HCT116 (cell line): ENCODE data around the gene HMGB2. TPM values are rescaled to one million over a fixed set of nuclear protein-coding genes. Genes with fewer than 3 reads are reported as not detected.

ENCODE experiments used
- ATAC-seq: fragments of 200-7000 bp; cut with Tn5 transposase; 2 replicates; pipeline ENCODE4 v1.9.1; 2020; ENCODE audit warnings: mild to moderate bottlenecking, moderate library complexity
- BruUV-seq: library from RNA; stranded (reverse); fragments of 400-500 nt; replicated peaks from 2 replicates; lab custom pipeline; 2021; lab: Mats Ljungman, UMichigan
- CTCF ChIA-PET: fragments of 300-600 bp; sonication (Branson Sonifier 250); formaldehyde crosslinking; loops from one replicate; lab custom pipeline; 2021; ENCODE audit warnings: antibody characterized with exemption; lab: Charles Lee
- POLR2A ChIA-PET: fragments of 300-600, 350-600 bp; sonication (Branson Sonifier 250); formaldehyde crosslinking; loops from one replicate; lab custom pipeline; 2021; ENCODE audit warnings: antibody characterized with exemption; lab: Charles Lee
- RAD21 ChIA-PET, 2 experiments: fragments of 300-600 bp; sonication (Branson Sonifier 250); formaldehyde crosslinking; loops; one replicate each; lab custom pipeline; 2023; ENCODE audit warnings: low total read pairs in 2 of 2; ENCODE audit not compliant: uncharacterized antibody in 2 of 2, unreplicated experiment in 2 of 2, low non-redundant PET in 1 of 2; lab: Charles Lee
- DNase-seq: peaks from one replicate; pipeline ENCODE4 v3.0.0-alpha.2; 2010; ENCODE audit warnings: low read depth, low spot score
- H2AFZ ChIP-seq: fragments of 200-600 bp; shearing (Covaris generic), sonication (generic); 2 replicates; pipeline ENCODE4 v1.6.1; 2017; ENCODE audit warnings: low read depth, mixed run types, mixed read lengths, antibody characterized with exemption, low read length; ENCODE audit not compliant: poor library complexity, severe bottlenecking
- H3K27ac ChIP-seq: 2 replicates; pipeline ENCODE4 v1.5.1; 2012; ENCODE audit warnings: low read depth, low read length
- H3K27me3 ChIP-seq: fragments of 200-600 bp; sonication (generic); 2 replicates; pipeline ENCODE4 v1.6.1; 2016; ENCODE audit warnings: mixed run types, low read length, mixed read lengths; ENCODE audit not compliant: insufficient read depth
- H3K36me3 ChIP-seq, 2 experiments: fragments of 200-500 bp in 1 of 2; fragments of 200-600 bp in 1 of 2; sonication (Bioruptor generic) in 1 of 2; sonication (generic) in 1 of 2; 2 replicates each; pipeline versions ENCODE4 v1.5.1 to v1.6.1; 2014 to 2016; ENCODE audit warnings: low read length in 2 of 2, inconsistent platforms in 1 of 2, mixed read lengths in 1 of 2, mixed run types in 1 of 2; ENCODE audit not compliant: insufficient read depth in 2 of 2, control insufficient read depth in 1 of 2
- H3K4me1 ChIP-seq, 2 experiments: fragments of 200-600 bp in 1 of 2; sonication (generic) in 1 of 2; 2 replicates each; pipeline versions ENCODE4 v1.5.1 to v1.6.1; 2012 to 2017; ENCODE audit warnings: low read length in 2 of 2, inconsistent platforms in 1 of 2, mild to moderate bottlenecking in 1 of 2, mixed read lengths in 1 of 2, mixed run types in 1 of 2, moderate library complexity in 1 of 2; ENCODE audit not compliant: insufficient read depth in 2 of 2, control insufficient read depth in 1 of 2
- H3K4me2 ChIP-seq: fragments of 200-600 bp; sonication (generic); 2 replicates; pipeline ENCODE4 v1.6.1; 2017; ENCODE audit warnings: mixed run types, low read length, mixed read lengths
- H3K4me3 ChIP-seq, 2 experiments: fragments of 200-600 bp in 1 of 2; sonication (generic) in 1 of 2; replicated peaks in 1 of 2; 2 replicates each; pipeline ENCODE4 v1.5.1; 2011 to 2016; ENCODE audit warnings: low read length in 2 of 2, control low read depth in 1 of 2, low read depth in 1 of 2, mild to moderate bottlenecking in 1 of 2, mixed read lengths in 1 of 2, mixed run types in 1 of 2
- H3K79me2 ChIP-seq: fragments of 200-600 bp; sonication (generic); 2 replicates; pipeline ENCODE4 v1.6.1; 2017; ENCODE audit warnings: mild to moderate bottlenecking, mixed run types, low read length, moderate library complexity, mixed read lengths; ENCODE audit not compliant: insufficient read depth
- H3K9ac ChIP-seq: fragments of 200-600 bp; sonication (generic); 2 replicates; pipeline ENCODE4 v1.6.1; 2016; ENCODE audit warnings: low read length, mixed read lengths
- H3K9me2 ChIP-seq: fragments of 200-600 bp; sonication (generic), shearing (Covaris generic); 2 replicates; pipeline ENCODE4 v1.6.1; 2017; ENCODE audit warnings: mixed run types, mild to moderate bottlenecking, moderate library complexity; ENCODE audit not compliant: insufficient read depth
- H3K9me3 ChIP-seq, 2 experiments: fragments of 200-500 bp in 1 of 2; fragments of 200-600 bp in 1 of 2; sonication (Bioruptor generic) in 1 of 2; sonication (generic) in 1 of 2; 2 replicates each; pipeline ENCODE4 v1.6.1; 2014 to 2017; ENCODE audit warnings: low read length in 2 of 2, mixed read lengths in 2 of 2, inconsistent platforms in 1 of 2, low read depth in 1 of 2, mild to moderate bottlenecking in 1 of 2, mixed run types in 1 of 2, moderate library complexity in 1 of 2; ENCODE audit not compliant: control insufficient read depth in 1 of 2, insufficient read depth in 1 of 2
- H4K20me1 ChIP-seq: fragments of 200-600 bp; sonication (generic), shearing (Covaris generic); 2 replicates; pipeline ENCODE4 v1.6.1; 2017; ENCODE audit warnings: mixed run types, mild to moderate bottlenecking, moderate library complexity; ENCODE audit not compliant: insufficient read depth
- FOSL1 ChIP-seq: IDR thresholded peaks from 2 replicates; pipeline ENCODE4 v1.6.1; 2012; ENCODE audit warnings: low read depth
- RAD21 ChIP-seq: IDR thresholded peaks from 2 replicates; pipeline ENCODE4 v1.6.1; 2012; ENCODE audit warnings: low read depth, mild to moderate bottlenecking
- ZFX ChIP-seq: fragments of 450-650 bp; IDR thresholded peaks from 2 replicates; pipeline ENCODE4 v1.6.1; 2017
- intact Hi-C: fragments of 100-400 bp; cut with micrococcal nuclease; formaldehyde crosslinking; loops from 2 replicates; pipeline ENCODE4 v1.10.0; 2022
- total RNA-seq: library from RNA; stranded (reverse); gene quantifications from one replicate; pipeline ENCODE4 v1.2.1, GENCODE V29; 2021; ENCODE audit not compliant: unreplicated experiment
- TF ChIP-seq, protein P1 (sequence below), 3 experiments: fragments of 200-600 bp in 1 of 3; sonication (generic) in 1 of 3; IDR thresholded peaks in 2 of 3; conservative IDR thresholded peaks in 1 of 3; 2 replicates each; pipeline ENCODE4 v1.5.1; 2012 to 2017; ENCODE audit warnings: low read depth in 2 of 3, low read length in 2 of 3, antibody characterized with exemption in 1 of 3, borderline replicate concordance in 1 of 3, control low read depth in 1 of 3, mild to moderate bottlenecking in 1 of 3, mixed read lengths in 1 of 3, mixed run types in 1 of 3, moderate library complexity in 1 of 3; ENCODE audit not compliant: insufficient read depth in 1 of 3

HMGB2 gene
- total RNA-seq, 1 experiment from 2014 or later: 388 TPM

DNA sequence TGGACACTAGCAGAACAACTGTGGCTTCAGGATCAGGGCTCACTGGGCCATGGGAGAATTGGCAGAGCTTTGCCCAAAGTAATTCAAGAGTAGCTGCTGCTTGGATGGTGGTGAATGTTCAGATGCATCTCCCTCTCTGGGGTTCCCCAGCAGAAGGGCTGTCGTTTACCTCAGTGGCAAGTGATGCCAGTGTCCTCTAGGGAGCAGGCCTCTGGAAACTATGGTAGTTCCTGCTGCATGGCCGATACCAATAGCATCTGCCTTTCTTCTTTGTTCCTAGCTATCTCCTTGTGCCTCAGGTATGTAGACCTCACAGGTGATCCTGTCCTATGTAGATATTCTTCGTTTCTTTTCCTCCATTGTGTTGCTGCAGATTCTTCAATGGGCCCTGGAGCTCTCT, 26.4 kb downstream of the HMGB2 start (continued):
- no peak for TF ChIP-seq FOSL1
- TF ChIP-seq, all 23 proteins: peak for 0

DNA sequence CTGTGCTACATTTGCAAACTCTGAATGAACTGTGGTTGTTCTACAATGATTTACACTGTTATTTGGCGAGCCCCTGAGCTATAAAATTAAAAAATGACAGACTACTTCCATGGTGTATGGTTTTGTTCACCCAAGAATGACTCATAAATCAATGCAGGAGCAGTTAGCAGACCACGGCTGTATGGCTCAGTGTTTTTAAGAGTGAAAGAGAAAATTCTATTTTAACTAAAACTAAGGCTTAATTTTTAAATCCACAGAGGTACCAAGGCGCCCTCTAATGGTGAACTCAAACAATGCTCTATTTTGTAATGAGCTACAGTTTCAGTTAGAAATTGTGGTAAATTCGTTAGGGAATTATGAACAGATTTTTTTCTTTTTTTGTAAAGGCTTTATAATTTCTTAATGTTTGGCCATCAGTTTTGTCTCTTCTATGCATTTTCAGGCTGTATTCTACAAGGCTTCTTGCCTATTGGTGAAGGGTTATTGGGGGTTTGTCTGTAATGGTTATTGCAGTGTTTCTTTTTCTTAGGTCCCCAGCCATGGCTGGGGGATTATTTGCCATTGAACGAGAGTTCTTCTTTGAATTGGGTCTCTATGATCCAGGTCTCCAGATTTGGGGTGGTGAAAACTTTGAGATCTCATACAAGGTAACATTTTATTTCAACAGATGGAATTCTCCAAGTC, 32.5 kb downstream of the HMGB2 start:
- H3K9me3 ChIP-seq: no peaks in the 10 kb centered on the region; a peak in 1 of 4 replicates
- no peak for TF ChIP-seq ZFX
- peak; percentile 68 for TF ChIP-seq RAD21
- TF ChIP-seq, protein P1, sequence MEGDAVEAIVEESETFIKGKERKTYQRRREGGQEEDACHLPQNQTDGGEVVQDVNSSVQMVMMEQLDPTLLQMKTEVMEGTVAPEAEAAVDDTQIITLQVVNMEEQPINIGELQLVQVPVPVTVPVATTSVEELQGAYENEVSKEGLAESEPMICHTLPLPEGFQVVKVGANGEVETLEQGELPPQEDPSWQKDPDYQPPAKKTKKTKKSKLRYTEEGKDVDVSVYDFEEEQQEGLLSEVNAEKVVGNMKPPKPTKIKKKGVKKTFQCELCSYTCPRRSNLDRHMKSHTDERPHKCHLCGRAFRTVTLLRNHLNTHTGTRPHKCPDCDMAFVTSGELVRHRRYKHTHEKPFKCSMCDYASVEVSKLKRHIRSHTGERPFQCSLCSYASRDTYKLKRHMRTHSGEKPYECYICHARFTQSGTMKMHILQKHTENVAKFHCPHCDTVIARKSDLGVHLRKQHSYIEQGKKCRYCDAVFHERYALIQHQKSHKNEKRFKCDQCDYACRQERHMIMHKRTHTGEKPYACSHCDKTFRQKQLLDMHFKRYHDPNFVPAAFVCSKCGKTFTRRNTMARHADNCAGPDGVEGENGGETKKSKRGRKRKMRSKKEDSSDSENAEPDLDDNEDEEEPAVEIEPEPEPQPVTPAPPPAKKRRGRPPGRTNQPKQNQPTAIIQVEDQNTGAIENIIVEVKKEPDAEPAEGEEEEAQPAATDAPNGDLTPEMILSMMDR (IDR thresholded peaks at IDR 0.05 in 2 of 3, conservative IDR thresholded peaks at IDR 0.05 in 1 of 3; ENCODE audit: borderline replicate concordance in 1 of 3, insufficient read depth in 1 of 3, low read depth in 2 of 3, low read length in 2 of 3): peak; percentile 56 to 89 (median 66); a peak in 5 of 6 replicates
- no peaks in the 10 kb centered on the region for H3K9me2 ChIP-seq
- BruUV-seq: no TSS peak
- no peak overlapping the region for H3K4me3 ChIP-seq
- no peak overlapping the region for H3K9ac ChIP-seq
- H4K20me1 ChIP-seq: no peaks in the 10 kb centered on the region
- H3K4me1 ChIP-seq: no peaks in the 10 kb centered on the region
- no peak overlapping the region for H3K27ac ChIP-seq
- H3K36me3 ChIP-seq: no peaks in the 10 kb centered on the region
- DNase-seq (peak; percentile 3), ATAC-seq (no peak)
- no peak overlapping the region for H2AFZ ChIP-seq
- H3K27me3 ChIP-seq: no peaks in the 10 kb centered on the region
- POLR2A ChIA-PET: no interaction called here
- H3K79me2 ChIP-seq: no peaks in the 10 kb centered on the region
- intact Hi-C loops: loop anchor here (2.0 to 5.0 kb wide), 2 partner anchors 289 to 409 kb away; no protein-coding TSS in a partner anchor
- CTCF ChIA-PET: interaction anchor here (0.6 to 2.6 kb wide), 32 partner anchors 8 to 1268 kb away, joined by 3 to 71 read pairs (median 4); partner anchors contain the start of gene SAP30
- RAD21 ChIA-PET: interaction anchor here (0.8 to 2.1 kb wide), 7 partner anchors 8 to 409 kb away, joined by 3 to 15 read pairs (median 4); no protein-coding TSS in a partner anchor
- no peak overlapping the region for H3K4me2 ChIP-seq
